ENCODE measurements around the gene SUN2. TPM values are rescaled to one million over a fixed set of nuclear protein-coding genes. Genes with fewer than 3 reads are reported as not detected.

The SUN2 gene
- total and polyA plus RNA-seq, 2 donors (not counting 1 experiment from before 2014, with no cell fraction given) = 224 to 305 TPM

DNA sequence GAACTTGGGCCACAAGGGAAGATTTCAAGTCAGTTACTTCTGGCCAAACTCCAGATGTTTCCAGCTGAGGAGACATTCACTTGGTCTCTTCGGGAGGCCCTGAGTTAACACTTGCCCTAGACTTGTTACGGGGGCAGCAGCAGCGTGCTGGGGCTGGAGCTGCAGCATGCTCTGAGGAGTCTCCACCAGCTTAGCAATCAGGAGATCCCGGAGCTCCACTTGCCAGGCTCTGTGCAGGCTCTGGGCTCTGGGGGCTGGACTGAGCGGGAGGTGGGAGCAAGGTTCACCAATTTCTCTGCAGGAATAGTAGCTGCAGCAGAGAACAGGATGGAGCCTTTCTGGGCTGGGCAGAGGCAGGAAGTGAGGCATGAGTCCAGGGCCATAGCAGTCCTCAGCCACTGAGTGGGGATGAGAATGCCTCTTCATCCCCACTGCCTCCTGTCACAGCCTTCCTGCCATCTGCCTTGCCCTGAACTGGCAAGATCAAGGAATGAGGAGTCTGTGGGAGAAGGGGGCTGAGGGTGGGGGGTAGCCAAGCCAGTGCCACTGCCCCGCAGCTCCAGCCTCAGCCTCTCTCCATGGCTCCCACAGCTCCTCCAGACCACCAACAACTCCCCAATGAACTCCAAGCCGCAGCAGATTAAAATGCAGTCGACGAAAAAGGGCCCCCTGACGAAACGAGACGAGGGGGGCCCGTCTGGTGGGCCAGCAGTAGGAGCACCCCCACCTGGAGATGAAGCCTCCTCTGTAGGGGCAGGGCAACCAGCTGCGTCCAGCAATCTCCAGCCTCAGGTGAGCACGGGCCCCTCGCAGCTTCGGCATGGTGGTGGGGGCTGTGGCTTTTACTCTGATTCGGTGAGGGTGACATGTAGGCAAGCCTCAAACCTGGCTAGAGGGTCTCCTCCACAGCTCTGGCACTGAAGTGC, 26.7 kb downstream of the SUN2 start:
- ChIA-PET POLR2A (interaction anchor here (0.7 kb wide), 1 partner anchor 64 kb away, joined by 3 read pairs; no protein-coding TSS in a partner anchor), CTCF (interaction anchor here (1.2 to 8.3 kb wide), 2 partner anchors 24 to 38 kb away, joined by 3 to 81 read pairs; no protein-coding TSS in a partner anchor)
- ATAC-seq (ENCODE audit: low read depth) (no peak), DNase-seq (no peak)
- peaks cover 86% of the 10 kb centered on the region for H4K20me1 ChIP-seq (ENCODE audit: control insufficient read depth, insufficient read depth, low read length, poor library complexity, severe bottlenecking)
- Mint-ChIP-seq H3K4me1 (peaks cover 13% of the 10 kb centered on the region), H3K27ac (peak overlapping the region; percentile 56), H3K27me3 (no peaks in the 10 kb centered on the region), H3K4me3 (no peak overlapping the region), H3K9me3 (ENCODE audit: insufficient read depth) (no peaks in the 10 kb centered on the region)
- H3K36me3 ChIP-seq (replicated peaks in 1 of 2; ENCODE audit: control extremely low read depth in 1 of 2, control insufficient read depth in 1 of 2, extremely low read depth in 1 of 2, insufficient read depth in 2 of 2, low read length in 1 of 2) = peaks cover 7 to 90% of the 10 kb centered on the region in 2 experiments
- peaks cover 0 to 6% of the 10 kb centered on the region in 2 donors for H3K4me1 ChIP-seq (ENCODE audit: control insufficient read depth in 2 of 2, insufficient read depth in 2 of 2, low read length in 2 of 2)
- over 99% methylated on average over 17 of the region's 18 CpGs for WGBS (ENCODE audit: insufficient coverage)
- H3K4me3 ChIP-seq (ENCODE audit: control extremely low read depth in 1 of 5, extremely low read depth in 1 of 5, insufficient read depth in 1 of 5, low read depth in 2 of 5, low read length in 4 of 5) = no peak overlapping the region
- H3K4me2 ChIP-seq (replicated peaks; ENCODE audit: low read depth, low read length, poor library complexity, severe bottlenecking) = no peak overlapping the region
- no peaks in the 10 kb centered on the region for H3K27me3 ChIP-seq (replicated peaks in 1 of 4; ENCODE audit: control extremely low read depth in 1 of 4, control insufficient read depth in 3 of 4, insufficient read depth in 4 of 4, low read length in 3 of 4)
- peaks cover 32% of the 10 kb centered on the region for H3K79me2 ChIP-seq (ENCODE audit: control insufficient read depth, insufficient read depth, low read length)
- no peak overlapping the region for H3K9ac ChIP-seq (ENCODE audit: low read length)
- intact Hi-C loops (cut with micrococcal nuclease) = no loop called here
- no peaks in the 10 kb centered on the region for H3K9me3 ChIP-seq (ENCODE audit: control extremely low read depth in 1 of 3, control insufficient read depth in 2 of 3, insufficient read depth in 1 of 3, low read length in 2 of 3)
- H2AFZ ChIP-seq (ENCODE audit: insufficient read depth, low read depth, low read length, poor library complexity, severe bottlenecking) = no peak overlapping the region
- no peak for TF ChIP-seq CTCF (IDR thresholded peaks at IDR 0.05)
- no peak overlapping the region for H3K27ac ChIP-seq (ENCODE audit: low read length in 2 of 2)

Data from B cell (primary cell).